Activated CD4-positive, CD25-positive, alpha-beta regulatory T cell treated with anti-CD3 and anti-CD28 coated beads, Interleukin-2, amount 50 U/mL, for 24 hours (primary cell): ENCODE data around the gene AP3B2.
"Not testable (repeated sequence)": the region's sequence is repeated elsewhere in the genome, so short reads cannot be mapped to it uniquely, and the experiment has no call there.

Experiments used
- ATAC-seq, 2 donors: fragments of 150-1000 bp; cut with Tn5 transposase; one replicate each; pipeline ENCODE4 v1.10.0; 2021; ENCODE audit warnings: mild to moderate bottlenecking in 1 of 2, moderate library complexity in 1 of 2

The AP3B2 gene

DNA sequence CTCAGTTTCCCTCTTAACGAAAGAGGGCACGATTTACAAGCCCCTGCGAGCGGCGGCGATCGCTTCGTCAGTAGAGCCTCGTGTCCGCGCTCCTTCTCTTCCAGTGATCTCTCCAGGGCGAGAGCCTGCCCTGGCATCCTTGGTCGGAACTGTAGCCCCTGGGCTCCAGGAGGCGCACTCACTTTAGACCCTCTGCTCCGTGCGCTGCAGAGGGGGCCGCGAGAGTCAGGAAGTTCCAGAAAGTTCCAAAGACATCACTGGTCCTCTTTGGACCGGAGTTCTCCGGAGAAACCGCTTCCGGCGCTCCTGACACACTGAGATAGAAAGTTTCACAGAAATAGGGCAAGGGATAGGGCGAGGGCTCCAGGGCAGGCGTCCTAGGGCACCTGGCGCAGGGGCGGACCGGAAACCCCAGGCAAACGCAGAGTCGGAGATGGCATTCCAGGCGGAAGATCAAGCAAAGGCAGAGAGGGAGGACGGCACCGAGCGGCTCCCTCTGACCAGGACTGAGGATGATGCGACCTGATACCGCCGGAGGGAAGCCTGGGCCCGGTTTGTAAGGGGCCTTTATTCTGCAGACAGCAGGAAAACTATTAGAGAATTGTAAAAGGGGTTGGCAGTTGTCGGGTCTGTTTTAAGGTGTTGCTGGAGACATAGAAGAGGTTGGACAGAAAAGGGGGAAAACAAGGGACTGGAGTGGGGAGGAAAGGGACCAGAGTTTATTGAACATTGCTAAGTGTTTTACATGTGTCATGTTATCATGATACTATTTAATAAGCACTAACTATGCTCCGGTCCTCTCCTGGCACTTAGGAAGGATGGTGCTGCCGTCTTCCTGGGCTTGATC lies 61.2 kb downstream of the AP3B2 start:
- ATAC-seq, result no peak

- ATAC-seq, result peak; percentile 69
Observed at GRCh38 chr15:82647835-82648256, 61.8 kb downstream of the AP3B2 start.

- peak; percentile 72 to 73 for ATAC-seq
Observed at GRCh38 chr15:82647045-82647834, 62.4 kb downstream of the AP3B2 start, which contains the start of gene CPEB1. Gene CPEB1, minus strand, starts transcription at chr15:82647363. Its CDS starts 18,904 bp downstream, at chr15:82628459.

DNA sequence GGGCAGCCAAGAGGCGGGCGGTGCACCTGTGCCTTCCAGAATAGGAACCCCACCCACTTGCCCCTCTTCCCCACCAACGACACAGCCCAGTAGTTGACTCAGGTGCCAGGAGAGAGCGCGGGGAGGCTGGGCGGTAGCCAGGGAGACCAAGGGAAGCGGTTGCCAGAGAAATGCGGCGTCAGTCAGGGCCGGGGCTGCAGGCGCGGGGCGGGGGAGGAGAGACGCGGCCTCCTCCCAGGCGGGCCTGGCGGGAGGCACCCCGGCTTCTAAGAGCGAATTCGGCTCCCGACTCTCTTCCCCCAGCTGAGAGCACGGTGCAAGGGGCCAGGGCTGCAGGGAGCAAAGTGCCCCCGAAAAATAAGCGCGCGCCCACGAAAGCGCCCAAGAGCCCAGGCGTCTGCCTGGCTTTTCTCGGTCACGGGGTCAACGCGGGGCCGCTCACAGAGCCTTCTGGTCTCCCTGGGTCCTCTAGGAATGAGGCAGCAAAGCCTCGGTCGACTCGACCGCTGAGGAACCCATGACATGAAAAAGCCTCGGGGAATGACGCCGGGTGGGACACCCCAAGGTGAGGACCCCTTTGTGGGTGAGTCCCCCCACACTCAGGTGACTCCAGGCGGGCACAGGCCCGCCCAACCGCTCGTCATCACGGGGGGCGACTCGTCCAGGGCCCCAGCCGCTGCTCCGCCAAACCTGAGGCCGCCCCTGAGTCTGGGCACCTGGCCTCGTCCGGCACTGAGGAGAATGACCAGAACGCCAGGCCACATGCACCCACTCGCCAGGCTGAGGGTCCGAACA lies 63.2 kb downstream of the AP3B2 start:
- ATAC-seq, result no peak

DNA sequence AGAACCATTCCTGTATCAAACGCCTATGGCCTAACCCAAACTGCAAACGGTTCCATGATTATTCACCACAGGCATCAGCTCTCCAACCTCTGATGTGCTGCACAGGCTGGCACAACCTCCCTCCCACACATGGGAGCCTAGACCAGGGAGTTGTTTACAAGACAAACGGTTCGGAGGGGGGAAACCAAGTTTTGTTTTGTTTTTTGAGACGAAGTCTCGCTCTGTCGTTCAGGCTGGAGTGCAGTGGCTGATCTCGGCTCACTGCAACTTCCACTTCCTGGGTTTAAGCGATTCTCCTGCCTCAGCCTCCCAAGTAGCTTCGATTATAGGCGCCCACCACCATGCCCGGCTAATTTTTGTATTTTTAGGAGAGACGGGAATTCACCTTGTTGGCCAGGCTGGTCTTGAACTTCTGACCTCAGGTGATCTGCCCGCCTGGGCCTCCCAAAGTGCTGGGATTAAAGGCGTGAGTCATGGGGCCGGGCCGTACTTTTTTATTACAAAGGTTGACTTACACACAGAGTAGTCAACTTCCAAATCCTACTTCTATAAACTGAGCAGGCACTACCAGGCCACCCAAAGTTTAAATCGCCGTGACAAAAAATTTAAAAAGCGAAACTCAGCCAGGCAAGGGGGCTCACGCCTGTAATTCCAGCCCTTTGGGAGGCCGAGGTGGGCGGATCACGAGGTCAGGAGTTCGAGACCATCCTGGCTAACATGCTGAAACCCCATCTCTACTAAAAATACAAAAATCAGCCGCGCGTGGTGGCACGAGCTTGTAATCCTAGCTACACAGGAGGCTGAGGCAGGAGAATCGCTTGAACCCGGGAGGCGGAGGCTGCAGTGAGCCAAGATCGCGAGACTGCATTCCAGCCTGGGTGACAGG lies 64.5 kb downstream of the AP3B2 start:
- ATAC-seq, result not testable (repeated sequence)

DNA sequence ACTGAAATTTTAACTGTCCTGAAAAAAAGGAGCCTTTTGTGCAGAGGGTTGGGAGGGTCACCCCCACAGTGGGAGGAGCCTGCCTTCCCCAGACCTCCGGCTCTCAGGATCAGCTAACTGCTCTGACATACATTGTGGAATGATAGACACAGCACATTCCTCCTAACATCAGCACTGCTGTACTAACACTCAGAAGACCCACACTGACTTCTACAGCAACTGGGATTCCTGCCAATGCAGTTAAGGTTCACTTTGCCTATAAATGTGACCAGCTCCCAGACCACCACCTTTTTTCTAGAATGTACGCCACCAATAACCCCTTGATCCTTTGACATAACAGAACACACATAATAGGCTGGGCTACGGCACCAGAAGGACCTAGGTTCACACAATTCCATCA lies 65.7 kb downstream of the AP3B2 start:
- no peak for ATAC-seq

DNA sequence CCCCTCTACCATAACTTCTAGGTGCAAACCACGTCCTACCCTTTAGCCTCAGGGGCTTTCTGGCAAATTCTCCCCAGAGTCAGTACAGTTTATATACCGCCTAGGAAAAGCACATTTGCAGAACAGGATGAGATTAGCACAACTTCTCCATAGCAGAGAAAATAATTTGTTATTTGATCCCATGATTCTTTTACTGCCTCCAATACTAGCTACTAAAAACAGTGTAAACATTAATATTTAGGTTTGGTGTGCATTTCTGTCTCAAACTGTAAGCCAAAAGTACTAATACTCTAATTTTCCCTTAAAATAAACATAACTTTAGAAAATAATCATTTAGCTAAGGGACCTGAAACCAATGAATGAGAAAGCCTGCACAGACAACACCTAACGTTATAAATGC lies 67.0 kb downstream of the AP3B2 start:
- ATAC-seq, result no peak

DNA sequence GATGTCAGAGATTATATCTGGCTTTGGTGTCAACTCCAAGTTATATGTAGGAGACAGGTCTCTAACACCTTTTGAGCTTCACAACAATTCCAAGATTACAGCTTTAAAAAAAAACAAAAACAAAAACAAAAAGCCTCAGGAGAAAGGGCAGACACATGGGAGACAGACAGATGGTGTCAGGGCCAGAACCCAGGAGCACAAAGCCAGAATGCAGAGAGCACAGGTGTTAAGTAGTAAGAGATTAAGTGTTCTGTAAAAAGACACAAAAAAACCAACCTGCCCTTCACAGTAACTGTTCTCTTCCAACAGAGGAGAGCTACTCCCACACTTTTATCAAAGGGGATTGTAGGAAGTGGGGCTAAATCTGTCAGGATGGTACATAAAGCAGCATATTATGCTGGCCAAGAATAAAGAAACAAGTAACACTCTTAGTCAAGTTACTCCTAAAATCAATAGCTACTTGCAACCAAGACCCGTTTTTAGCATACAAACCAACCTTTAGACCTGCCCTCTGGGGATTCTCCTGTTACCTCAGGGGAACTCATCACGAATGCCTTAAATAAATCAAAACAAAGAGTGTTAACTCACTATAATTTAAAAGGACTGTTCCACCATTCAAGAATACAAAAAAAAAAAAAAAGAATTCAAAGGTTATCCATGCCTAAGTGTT lies 68.4 kb downstream of the AP3B2 start:
- no peak for ATAC-seq

- no peak for ATAC-seq
Observed at GRCh38 chr15:82640672-82641071, 69.0 kb downstream of the AP3B2 start.

- no peak for ATAC-seq
Observed at GRCh38 chr15:82635798-82636197, 73.9 kb downstream of the AP3B2 start.

DNA sequence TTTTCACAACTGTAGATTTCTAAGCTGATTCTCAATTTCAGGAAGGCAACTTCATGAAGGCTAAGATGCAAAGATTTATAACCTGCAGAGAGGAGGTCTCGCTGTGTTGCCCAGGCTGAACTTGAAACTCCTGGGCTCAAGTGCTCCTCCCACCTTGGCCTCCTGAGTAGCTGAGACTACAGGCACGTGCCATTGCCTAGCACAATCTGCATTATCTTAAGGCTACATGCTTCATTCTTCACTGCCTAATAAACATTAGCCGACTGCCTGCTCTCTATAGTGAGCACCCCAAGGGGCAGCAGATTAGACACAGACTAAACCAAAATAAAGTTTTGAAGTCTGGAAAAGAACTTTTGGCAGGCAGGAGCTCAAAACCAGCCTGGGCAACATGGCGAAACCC lies 79.6 kb downstream of the AP3B2 start:
- ATAC-seq, result no peak

- no peak for ATAC-seq
Observed at GRCh38 chr15:82625136-82625535, 84.5 kb downstream of the AP3B2 start.

DNA sequence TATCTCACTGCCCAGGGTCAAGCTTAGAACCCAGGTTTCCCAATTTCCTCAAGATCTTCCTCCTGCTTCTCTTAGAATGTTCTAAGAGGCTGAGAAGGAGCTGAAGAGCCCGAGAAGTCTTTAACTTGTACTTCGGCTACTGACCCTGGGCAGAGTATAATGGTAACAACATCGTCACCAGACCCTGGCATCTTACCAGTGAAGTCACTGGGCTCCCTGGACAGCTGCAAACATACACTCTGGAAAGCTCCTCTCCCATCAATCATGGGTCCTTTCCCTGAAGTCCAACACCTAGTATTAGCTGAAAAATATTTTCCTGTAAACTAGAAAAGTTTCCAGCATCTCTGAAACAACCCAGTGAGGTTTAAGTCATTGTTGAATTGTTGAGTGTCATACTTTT lies 85.2 kb downstream of the AP3B2 start:
- no peak for ATAC-seq

DNA sequence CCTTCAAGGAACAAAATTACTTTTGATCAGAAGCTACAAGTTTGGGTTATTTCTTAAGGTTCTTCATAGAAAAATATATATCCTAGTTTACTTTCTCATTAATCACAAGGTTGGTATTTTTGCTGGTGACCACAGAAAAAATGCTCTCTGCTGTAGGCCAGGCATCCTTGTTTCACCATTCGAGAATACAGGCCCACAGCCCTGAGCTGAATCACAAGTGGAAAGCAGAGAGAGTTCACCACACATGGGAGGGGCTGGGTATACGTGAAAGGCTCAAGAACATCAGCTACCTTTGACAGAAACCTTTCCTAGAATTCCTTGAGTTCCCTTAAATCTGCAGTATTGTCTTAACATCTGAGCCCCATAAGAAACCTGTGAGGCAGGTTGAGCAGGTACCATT lies 85.7 kb downstream of the AP3B2 start:
- ATAC-seq, result no peak

DNA sequence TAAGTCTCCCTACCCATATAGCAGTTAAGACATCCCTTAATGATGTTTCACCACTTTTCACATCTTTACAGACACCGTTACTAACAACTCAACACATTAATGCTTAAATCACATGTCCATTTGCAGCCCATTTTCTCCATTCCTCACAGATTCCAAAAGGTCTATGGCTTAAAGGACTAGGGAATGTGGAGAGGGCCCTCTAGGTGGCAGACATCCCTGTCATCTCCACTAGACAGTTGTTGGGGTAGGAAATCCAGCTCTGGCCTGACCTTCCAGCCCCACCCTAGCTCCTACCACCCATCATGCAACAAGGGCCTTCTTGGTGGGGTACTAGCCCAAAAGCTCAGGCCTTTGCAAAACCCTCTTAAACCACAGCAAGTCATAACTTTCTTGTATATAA lies 87.7 kb downstream of the AP3B2 start:
- no peak for ATAC-seq

DNA sequence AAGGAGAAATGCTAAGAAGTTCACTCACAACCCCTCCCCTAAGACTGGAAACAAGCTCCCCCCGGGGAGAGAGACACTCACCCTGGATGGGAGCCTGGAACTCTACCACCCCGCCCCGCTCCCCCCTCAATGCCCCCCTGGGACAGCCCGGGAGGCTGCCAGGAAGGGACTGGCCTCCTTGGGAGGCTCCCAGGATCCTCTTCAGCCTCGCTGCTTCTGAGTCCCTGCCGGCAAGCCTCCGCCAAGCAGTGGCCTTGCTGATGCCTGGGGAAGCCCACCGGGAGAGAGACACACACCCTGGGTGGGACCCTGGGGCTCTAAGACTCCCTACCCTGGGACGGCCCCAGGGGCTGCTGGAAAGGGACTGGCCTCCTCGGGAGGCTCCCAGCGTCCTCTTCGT lies 95.9 kb downstream of the AP3B2 start:
- no peak for ATAC-seq

DNA sequence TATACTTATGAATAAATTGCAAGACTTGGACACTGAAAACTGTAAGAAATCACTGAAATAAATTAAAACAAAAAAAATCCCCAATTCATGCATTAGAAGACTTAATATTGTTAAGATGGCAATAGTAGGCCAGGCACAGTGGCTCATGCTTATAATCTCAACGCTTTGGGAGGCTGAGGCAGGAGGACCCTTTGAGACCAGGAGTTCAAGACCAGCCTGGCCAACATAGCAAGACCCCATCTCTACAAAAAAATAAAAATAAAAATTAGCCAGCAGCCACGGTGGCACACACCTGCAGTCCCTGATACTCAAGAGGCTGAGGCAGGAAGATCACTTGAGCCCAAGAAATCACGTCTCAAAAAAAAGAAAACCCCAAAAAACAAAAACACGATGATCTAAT lies 98.3 kb downstream of the AP3B2 start:
- ATAC-seq, result no peak
